ENCODE measurements around the gene SPRR1B. TPM values are rescaled to one million over a fixed set of nuclear protein-coding genes. Genes with fewer than 3 reads are reported as not detected.
"Not testable (repeated sequence)": the region's sequence is repeated elsewhere in the genome, so short reads cannot be mapped to it uniquely, and the experiment has no call there.

The SPRR1B gene, protein sequence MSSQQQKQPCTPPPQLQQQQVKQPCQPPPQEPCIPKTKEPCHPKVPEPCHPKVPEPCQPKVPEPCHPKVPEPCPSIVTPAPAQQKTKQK
- total RNA-seq: 22.3 TPM

DNA sequence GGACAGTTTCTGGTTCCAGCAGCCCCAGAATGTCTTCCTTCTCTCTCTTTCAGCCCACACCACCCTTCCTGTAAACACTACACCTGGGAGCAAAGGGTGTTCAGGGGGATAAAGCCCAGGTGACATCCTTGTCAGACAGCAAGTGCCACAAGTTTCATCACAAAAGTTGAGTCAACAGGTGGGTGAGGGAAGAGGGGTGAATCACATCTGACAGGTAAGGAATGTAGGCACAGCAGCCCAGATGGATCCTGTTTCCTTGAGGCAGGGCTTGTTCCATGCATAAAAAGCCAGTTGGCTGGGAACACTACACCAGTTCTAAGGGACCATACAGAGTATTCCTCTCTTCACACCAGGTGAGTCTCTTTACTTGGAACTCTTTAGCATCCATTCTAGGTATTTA, at the start of gene SPRR1B:
TSS of gene SPRR1B (plus strand) at position 309 of the 400 bp plus-strand sequence. CDS start 1,143 bp downstream, outside the sequence.
- no peak for DNase-seq

DNA sequence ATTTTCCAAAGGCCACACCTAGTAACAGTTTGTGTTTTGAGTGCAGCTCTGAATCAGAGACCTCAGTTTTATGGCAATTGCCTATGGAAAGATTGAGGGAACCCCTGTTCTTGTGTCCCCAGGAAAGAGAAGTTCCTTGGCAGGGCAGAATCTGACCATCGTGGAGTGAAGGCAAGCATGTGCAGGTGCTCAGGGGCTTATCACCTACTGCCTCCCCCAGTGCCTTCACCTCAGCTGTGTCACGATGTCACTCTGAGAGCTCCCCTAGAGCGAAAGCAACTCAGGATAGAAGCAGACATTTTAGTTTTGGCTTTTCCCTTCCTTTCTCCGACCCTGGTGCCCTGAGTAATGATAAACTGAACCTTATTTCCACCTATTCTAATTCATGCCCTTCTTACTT, 48.9 kb upstream of the SPRR1B start:
- no peak for DNase-seq

DNA sequence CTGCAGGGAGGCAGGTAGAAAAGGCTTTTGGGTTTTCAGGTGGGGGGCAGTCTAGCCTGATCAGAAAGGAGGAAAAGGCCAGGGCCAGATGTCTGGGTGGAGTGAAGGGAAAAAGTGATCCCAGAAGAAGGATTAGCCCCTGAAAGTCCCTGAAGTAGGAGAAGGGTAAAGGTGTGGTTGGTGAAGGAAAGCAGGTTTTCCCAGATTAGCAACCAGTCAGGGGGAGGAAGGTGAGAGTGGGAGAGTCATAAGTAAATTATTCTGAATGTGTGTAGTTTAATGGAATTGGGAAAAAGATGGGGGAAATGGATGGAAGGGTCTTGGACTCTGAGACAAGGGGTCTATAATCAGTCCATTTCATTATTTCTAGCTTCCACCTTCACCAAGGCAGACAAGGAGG, 47.8 kb upstream of the SPRR1B start:
- no peak for DNase-seq

- no peak for DNase-seq
Observed at GRCh38 chr1:152983743-152984142, 47.3 kb upstream of the SPRR1B start, which contains the start of gene SPRR1A. Gene SPRR1A, plus strand, starts transcription at chr1:152984081. Its CDS starts 1,150 bp downstream, at chr1:152985231.

DNA sequence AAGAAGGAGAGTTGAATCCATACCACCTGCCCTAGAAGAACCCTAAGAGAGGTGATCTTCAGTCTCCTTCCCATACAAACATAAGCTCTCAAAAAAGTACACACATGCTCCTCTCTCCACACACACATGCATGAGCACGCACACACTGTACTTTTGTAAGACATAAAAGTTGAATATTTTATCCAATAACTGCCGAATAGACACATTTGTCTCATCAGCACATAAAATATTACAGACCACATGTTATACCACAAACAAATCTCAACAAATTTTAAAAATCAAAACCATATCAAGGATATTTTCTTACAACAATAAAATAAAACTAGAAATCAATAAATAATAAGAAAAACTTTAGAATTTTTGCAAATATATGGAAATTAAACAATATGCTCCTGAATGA, 44.4 kb upstream of the SPRR1B start:
- DNase-seq: no peak

GRCh38 chr1:152993186-152993585, 37.8 kb upstream of the SPRR1B start:
- DNase-seq: no peak

DNA sequence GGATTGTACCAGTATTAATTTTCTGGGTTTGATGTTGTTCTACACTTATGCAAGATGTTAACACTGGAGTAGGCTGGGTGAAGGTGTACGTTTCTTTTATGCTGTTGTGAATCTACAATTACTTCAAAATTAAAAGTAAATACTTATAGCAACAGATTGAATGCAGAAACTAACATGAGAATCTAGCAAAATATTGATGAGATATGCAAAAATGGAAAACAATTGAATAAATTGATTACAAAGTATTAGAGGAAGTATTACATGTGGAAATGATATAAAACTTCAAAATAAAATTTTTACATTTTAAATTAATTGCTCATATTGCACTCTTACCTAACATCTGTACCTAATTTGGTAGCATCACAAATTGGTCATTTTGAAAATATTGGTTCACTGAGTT, 35.2 kb upstream of the SPRR1B start:
- no peak for DNase-seq

GRCh38 chr1:152996633-152997400, 34.2 kb upstream of the SPRR1B start:
- DNase-seq: no peak

GRCh38 chr1:152997901-152998300, 33.1 kb upstream of the SPRR1B start:
- DNase-seq: no peak

DNA sequence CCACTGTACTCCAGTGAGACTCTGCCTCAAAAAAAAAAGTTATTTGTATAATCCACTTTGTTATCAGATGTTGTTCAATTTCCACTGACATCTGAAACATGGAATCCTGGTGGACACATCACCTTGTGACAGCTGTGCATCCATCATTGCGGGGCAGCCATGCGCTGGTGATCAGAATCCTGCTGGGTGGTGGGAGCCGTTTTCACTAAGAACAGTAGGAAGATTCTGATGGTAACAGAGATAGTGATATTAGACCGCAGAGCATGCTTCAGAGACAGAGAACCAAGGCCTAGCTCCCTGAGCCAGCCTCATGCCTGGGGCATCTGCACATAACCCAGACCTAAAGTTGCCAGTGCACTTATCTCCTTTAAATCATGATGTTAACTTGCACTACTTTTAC, 32.5 kb upstream of the SPRR1B start:
- DNase-seq: no peak

DNA sequence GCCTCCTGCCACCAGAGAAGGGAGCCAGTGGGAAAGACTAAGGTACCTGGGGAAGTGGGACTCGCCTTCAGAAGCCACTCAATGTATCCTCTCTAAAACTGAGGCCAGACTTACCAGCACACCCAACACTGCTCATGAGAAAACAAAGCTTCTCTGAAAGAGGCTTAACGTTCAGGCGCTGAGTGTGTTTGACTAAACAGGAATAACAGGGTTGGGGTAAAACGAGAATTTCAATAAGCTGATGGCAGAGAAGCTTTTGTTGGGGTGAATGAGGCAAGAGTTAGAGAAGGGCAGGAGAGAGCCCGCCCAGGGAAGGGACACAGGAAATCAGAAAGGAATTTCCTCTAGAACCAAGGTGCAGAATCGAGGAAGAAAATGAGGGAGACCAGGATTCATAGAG, 31.2 kb upstream of the SPRR1B start:
- DNase-seq: no peak

GRCh38 chr1:153000294-153000693, 30.7 kb upstream of the SPRR1B start:
- DNase-seq: no peak

DNA sequence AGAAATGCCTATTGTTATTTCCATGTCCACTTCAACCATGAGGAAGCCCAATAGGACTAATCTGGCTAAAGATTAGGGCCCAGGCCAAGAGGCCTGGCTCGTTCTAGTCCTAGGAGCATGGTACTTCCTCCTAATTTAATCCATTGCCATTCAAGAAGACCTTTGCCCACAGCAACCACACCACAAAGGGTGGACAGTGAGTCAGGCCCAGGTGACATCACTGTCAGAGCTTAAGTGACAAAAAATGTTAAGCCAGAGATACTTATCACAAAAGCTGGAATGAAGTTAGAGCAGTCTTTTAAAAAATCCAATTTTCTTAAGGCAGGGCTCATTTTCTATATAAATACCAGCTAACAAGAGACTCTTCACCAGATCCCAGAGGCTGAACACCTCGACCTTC, 29.6 kb upstream of the SPRR1B start, which contains the start of gene SPRR3:
TSS of gene SPRR3 (plus strand) at position 368 of the 400 bp plus-strand sequence. CDS start 1,272 bp downstream, outside the sequence.
- no peak for DNase-seq

DNA sequence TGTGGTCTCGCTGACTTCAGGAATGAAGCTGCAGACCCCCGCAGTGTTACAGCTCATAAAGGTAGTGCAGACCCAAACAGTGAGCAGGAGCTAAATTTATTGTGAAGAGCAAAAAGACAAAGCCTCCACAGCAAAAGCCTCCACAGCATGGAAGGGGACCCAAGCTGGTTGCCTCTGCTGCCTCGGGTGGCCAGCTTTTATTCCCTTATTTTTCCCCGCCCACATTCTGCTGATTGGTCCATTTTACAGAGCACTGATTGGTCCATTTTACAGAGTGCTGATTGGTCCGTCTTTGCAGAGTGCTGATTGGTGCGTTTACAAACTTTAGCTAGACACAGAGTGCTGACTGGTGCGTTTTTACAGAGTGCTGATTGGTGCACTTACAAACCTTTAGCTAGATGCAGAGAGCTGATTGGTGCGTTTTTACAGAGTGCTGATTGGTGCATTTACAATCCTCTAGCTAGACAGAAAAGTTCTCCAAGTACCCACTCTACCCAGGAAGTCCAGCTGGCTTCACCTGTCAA, 19.7 kb upstream of the SPRR1B start:
- DNase-seq: not testable (repeated sequence)

- DNase-seq: not testable (repeated sequence)
Observed at GRCh38 chr1:153021829-153022228, 9.2 kb upstream of the SPRR1B start.

DNA sequence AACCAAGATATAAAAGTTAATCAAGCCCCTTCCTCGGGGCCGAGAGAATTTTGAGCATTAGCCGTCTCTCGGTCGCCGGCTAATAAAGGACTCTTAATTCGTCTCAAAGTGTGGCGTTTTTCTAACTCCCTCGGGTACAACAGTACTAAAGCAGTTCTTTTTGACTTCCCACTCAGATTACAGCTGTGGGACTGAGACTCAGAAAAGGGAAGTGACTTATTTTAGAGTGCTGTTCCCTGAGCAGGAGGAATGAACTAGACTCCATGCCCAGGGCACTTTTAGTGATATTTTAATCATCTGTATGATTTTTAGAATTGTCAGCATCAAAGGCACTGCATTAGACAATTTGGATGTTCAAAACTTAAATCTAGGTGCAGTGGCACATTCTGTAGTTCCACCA, 8.7 kb upstream of the SPRR1B start:
- not testable (repeated sequence) for DNase-seq

DNA sequence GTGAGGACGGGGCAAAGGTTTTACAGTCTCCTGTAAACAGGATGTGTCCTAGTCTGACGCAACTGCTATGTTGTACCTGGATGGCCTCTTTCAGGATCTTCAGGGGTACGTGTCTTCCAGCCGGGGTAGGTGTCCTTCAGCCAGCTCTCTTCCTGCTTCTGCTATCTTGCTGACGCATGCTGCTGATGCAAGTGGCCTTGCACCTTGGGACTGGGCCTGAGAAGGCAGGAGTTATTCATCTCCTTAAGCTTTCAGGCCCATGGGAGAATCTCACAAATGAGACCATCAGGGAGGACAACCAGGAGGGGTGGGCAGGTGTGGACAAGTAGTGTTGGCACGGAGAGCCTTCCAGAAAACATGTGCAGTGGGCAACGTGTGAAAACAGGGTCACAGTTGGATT, 7.9 kb upstream of the SPRR1B start:
- DNase-seq: no peak

DNA sequence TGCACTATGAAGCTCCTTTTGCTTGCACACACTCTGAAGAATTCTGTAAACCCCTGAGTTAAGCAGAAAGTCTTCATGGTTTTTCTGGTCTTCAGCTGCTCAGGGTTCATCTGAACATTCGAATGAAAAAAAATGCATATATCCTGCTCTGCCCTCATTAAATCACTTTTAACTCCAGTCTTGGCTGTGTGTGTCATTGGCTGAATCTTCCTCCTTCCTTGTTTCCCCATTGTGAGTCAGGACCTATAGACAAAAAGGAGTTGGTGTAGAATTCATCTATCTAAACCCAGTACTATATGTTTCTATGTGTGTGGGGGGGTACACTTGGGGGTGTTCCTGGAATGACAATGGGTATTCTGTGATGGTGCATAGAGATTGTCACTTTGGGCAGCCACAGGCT, 6.6 kb upstream of the SPRR1B start:
- DNase-seq: no peak

- no peak for DNase-seq
Observed at GRCh38 chr1:153025797-153026196, 5.2 kb upstream of the SPRR1B start.

GRCh38 chr1:153028766-153029165, 2.2 kb upstream of the SPRR1B start:
- no peak for DNase-seq

GRCh38 chr1:153032073-153032472, 1.1 kb downstream of the SPRR1B start:
- DNase-seq: no peak

DNA sequence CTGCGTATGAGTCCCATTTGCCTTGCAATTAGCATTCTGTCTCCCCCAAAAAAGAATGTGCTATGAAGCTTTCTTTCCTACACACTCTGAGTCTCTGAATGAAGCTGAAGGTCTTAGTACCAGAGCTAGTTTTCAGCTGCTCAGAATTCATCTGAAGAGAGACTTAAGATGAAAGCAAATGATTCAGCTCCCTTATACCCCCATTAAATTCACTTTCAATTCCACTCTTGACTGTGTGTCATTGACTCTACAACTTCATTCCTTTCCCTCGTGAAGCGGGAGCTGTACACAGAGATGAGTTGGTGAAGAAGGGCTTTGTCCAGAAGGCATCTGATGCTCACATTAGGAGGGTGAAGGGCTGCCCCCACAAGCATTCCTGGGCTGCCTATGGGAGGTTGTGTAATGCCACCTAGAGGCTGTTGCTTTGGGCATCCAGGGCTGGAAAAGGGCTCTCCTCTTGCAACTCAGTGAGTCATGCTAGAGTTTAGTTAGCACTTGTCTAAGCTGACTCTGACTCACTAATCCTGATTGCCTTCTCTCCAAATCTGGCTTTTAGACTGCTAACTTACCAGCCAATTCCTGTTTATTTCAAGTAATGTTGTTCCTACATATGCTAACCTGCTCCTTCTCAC, 1.8 kb downstream of the SPRR1B start:
- no peak for DNase-seq

GRCh38 chr1:153035211-153035610, 4.2 kb downstream of the SPRR1B start:
- no peak for DNase-seq

Data from skin of body (tissue), 2 donors.